ENCODE measurements around the gene HMGN3. TPM values are rescaled to one million over a fixed set of nuclear protein-coding genes. Genes with fewer than 3 reads are reported as not detected.

Gene HMGN3
- total RNA-seq, 1 donor from 2014 or later = 42.5 TPM

GRCh38 chr6:79208816-79209215 is 25.7 kb downstream of the HMGN3 start:
- DNase-seq (ENCODE audit: extremely low spot score in 2 of 2) = no peak
- Histone ChIP-seq H3K4me1 (no peaks in the 10 kb centered on the region), H3K4me3 (no peak overlapping the region), H3K27me3 (no peaks in the 10 kb centered on the region), H3K36me3 (peaks cover 0 to 3% of the 10 kb centered on the region in 2 donors), H3K27ac (no peak overlapping the region), H3K9me3 (no peaks in the 10 kb centered on the region)
- intact Hi-C loops (cut with DNase I) = no loop called here
- TF ChIP-seq, protein P1, sequence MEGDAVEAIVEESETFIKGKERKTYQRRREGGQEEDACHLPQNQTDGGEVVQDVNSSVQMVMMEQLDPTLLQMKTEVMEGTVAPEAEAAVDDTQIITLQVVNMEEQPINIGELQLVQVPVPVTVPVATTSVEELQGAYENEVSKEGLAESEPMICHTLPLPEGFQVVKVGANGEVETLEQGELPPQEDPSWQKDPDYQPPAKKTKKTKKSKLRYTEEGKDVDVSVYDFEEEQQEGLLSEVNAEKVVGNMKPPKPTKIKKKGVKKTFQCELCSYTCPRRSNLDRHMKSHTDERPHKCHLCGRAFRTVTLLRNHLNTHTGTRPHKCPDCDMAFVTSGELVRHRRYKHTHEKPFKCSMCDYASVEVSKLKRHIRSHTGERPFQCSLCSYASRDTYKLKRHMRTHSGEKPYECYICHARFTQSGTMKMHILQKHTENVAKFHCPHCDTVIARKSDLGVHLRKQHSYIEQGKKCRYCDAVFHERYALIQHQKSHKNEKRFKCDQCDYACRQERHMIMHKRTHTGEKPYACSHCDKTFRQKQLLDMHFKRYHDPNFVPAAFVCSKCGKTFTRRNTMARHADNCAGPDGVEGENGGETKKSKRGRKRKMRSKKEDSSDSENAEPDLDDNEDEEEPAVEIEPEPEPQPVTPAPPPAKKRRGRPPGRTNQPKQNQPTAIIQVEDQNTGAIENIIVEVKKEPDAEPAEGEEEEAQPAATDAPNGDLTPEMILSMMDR (IDR thresholded peaks at IDR 0.05) = no peak
- TF ChIP-seq POLR2A (IDR thresholded peaks at IDR 0.05) (no peak), POLR2AphosphoS5 (IDR thresholded peaks at IDR 0.05; ENCODE audit: insufficient read depth in 1 of 2, low read depth in 1 of 2) (no peak)

DNA sequence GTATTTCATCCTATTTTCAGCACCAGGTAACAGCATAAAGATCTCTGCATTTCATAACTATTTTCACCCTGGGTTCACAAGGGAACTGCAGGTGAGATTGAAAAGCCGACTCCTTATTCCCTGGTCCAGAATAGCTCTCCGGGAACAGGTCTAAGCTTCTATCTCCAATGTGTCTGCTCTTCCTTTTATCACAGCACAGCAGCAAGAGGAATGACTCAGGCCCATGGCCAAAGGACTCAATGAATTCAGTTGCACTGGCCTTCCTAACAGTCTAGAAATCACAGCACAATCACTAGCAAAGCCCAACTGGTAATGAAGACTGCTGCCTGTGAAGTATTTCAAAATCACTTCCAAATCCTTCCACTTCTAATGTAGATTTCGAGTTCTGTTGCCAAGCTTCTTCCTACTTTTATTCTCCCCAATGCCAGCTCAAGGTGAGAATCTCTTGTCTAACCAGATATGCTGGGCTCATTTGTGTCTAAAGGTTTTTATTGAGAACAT is 30.7 kb downstream of the HMGN3 start:
- no peak overlapping the region for H3K27ac ChIP-seq
- no peaks in the 10 kb centered on the region for H3K4me1 ChIP-seq
- H3K9me3 ChIP-seq = no peaks in the 10 kb centered on the region
- H3K27me3 ChIP-seq = no peaks in the 10 kb centered on the region
- no peak for DNase-seq (ENCODE audit: extremely low spot score in 2 of 2)
- TF ChIP-seq POLR2A (IDR thresholded peaks at IDR 0.05) (no peak), POLR2AphosphoS5 (IDR thresholded peaks at IDR 0.05; ENCODE audit: insufficient read depth in 1 of 2, low read depth in 1 of 2) (no peak)
- TF ChIP-seq, protein P1 (IDR thresholded peaks at IDR 0.05) = no peak
- H3K4me3 ChIP-seq = no peak overlapping the region
- H3K36me3 ChIP-seq = no peaks in the 10 kb centered on the region
- intact Hi-C loops (cut with DNase I) = no loop called here

DNA sequence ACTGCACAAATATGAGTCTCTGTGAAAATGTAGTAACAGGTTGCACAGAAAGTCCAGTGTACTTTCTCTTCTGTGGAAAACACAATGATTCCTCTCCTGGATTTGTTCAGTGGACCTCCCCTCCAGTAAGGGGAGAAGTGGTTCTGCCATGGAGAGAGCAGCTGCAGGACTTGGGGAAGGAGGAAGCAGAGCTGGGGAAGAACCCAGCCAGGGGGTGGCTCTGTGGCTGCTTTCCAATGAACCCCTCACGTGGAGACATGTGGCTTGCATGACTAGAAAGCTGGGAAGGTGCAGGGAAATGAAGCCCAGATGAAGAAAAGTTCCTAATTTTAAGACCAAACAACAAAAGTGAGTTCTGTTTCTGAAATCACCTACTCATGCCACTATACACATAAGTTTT is 31.9 kb downstream of the HMGN3 start:
- Histone ChIP-seq H3K9me3 (no peaks in the 10 kb centered on the region), H3K4me3 (no peak overlapping the region), H3K4me1 (no peaks in the 10 kb centered on the region), H3K36me3 (no peaks in the 10 kb centered on the region), H3K27me3 (no peaks in the 10 kb centered on the region), H3K27ac (no peak overlapping the region)
- DNase-seq (ENCODE audit: extremely low spot score in 2 of 2) = no peak
- intact Hi-C loops (cut with DNase I) = no loop called here
- TF ChIP-seq POLR2AphosphoS5 (IDR thresholded peaks at IDR 0.05; ENCODE audit: insufficient read depth in 1 of 2, low read depth in 1 of 2) (no peak), POLR2A (IDR thresholded peaks at IDR 0.05) (no peak)
- TF ChIP-seq, protein P1 (IDR thresholded peaks at IDR 0.05) = no peak

DNA sequence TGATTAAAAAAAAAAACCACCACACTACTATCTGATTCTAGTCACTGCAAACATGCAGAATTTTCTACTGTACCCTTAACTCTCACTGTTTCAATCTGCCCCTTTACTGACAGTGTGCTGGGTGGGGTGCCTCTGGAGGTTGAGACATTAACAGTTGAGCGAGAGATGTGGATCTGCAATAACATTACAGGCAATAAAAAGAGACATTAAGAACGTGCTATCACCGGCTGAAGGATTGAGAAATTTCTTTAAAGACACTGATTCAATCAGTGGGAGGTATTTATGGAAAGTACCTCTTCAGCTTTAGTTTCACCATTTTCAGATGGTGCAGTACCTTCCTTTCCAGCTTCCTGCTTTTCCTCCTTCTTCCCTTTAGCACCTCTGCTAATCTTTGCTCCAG is 32.5 kb downstream of the HMGN3 start:
- Histone ChIP-seq H3K27ac (no peak overlapping the region), H3K4me3 (no peak overlapping the region), H3K4me1 (no peaks in the 10 kb centered on the region), H3K36me3 (no peaks in the 10 kb centered on the region), H3K27me3 (no peaks in the 10 kb centered on the region), H3K9me3 (no peaks in the 10 kb centered on the region)
- DNase-seq (ENCODE audit: extremely low spot score in 2 of 2) = no peak
- TF ChIP-seq POLR2AphosphoS5 (IDR thresholded peaks at IDR 0.05; ENCODE audit: insufficient read depth in 1 of 2, low read depth in 1 of 2) (no peak), POLR2A (IDR thresholded peaks at IDR 0.05) (no peak)
- TF ChIP-seq, protein P1 (IDR thresholded peaks at IDR 0.05) = no peak
- intact Hi-C loops (cut with DNase I) = no loop called here

DNA sequence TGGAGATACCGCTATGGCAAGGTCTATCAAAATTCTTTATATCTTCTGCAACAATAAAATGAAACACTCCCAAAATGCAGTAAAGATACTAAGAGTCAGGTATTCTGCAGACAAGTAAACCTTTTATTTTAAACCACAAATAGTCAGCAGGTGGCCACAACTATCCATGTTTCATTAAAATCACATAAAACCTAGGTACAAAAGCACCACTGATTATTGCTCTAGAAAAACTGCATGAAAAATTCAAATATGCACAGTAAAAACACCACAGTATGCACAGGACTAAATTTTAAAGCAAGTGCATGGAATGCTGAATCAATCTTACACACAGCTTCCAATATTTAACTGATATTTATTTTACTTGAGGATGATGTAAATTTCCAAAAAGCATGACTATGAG is 33.3 kb downstream of the HMGN3 start:
- Histone ChIP-seq H3K4me1 (no peaks in the 10 kb centered on the region), H3K36me3 (no peaks in the 10 kb centered on the region), H3K9me3 (no peaks in the 10 kb centered on the region), H3K27me3 (no peaks in the 10 kb centered on the region), H3K4me3 (no peak overlapping the region), H3K27ac (no peak overlapping the region)
- intact Hi-C loops (cut with DNase I) = no loop called here
- no peak for TF ChIP-seq POLR2AphosphoS5 (IDR thresholded peaks at IDR 0.05; ENCODE audit: insufficient read depth in 1 of 2, low read depth in 1 of 2)
- TF ChIP-seq, protein P1 (IDR thresholded peaks at IDR 0.05) = no peak
- no peak for TF ChIP-seq POLR2A (IDR thresholded peaks at IDR 0.05)
- DNase-seq (ENCODE audit: extremely low spot score in 2 of 2) = no peak
